HG03060 (cell line): ENCODE data around the gene INTS3.
"Not testable (repeated sequence)": the region's sequence is repeated elsewhere in the genome, so short reads cannot be mapped to it uniquely, and the experiment has no call there.

Experiments used
- ATAC-seq: cut with Tn5 transposase; IDR thresholded peaks from one replicate; pipeline ENCODE4 v1.9.1; 2021; ENCODE audit warnings: low read depth, moderate number of reproducible peaks; ENCODE audit not compliant: unreplicated experiment

The INTS3 gene

GRCh38 chr1:153775458-153776327 lies 47.8 kb downstream of the INTS3 start:
- ATAC-seq: no peak

GRCh38 chr1:153776352-153776751 lies 48.5 kb downstream of the INTS3 start:
- no peak for ATAC-seq

GRCh38 chr1:153776845-153777370 lies 49.1 kb downstream of the INTS3 start:
- no peak for ATAC-seq

GRCh38 chr1:153777648-153778047 lies 49.8 kb downstream of the INTS3 start:
- no peak for ATAC-seq

GRCh38 chr1:153778051-153778823 lies 50.4 kb downstream of the INTS3 start:
- no peak for ATAC-seq

GRCh38 chr1:153778824-153779519 lies 51.1 kb downstream of the INTS3 start:
- ATAC-seq: no peak

GRCh38 chr1:153779781-153780541 lies 52.1 kb downstream of the INTS3 start:
- no peak for ATAC-seq

GRCh38 chr1:153780551-153780950 lies 52.7 kb downstream of the INTS3 start:
- no peak for ATAC-seq

GRCh38 chr1:153782648-153783047 lies 54.8 kb downstream of the INTS3 start:
- not testable (repeated sequence) for ATAC-seq

GRCh38 chr1:153783233-153784190 lies 55.7 kb downstream of the INTS3 start:
- peak; percentile 73 for ATAC-seq

GRCh38 chr1:153786038-153786790 lies 58.4 kb downstream of the INTS3 start:
- ATAC-seq: no peak

- ATAC-seq: no peak
Observed at GRCh38 chr1:153789478-153790034, 61.7 kb downstream of the INTS3 start.

GRCh38 chr1:153790313-153790965 lies 62.6 kb downstream of the INTS3 start:
- ATAC-seq: no peak

GRCh38 chr1:153790966-153791647 lies 63.3 kb downstream of the INTS3 start:
- peak; percentile 88 for ATAC-seq

GRCh38 chr1:153791648-153792253 lies 63.9 kb downstream of the INTS3 start:
- no peak for ATAC-seq

GRCh38 chr1:153792631-153793041 lies 64.8 kb downstream of the INTS3 start:
- no peak for ATAC-seq
